HL-60 (cell line): Measurements from ENCODE around the gene ZNF48.

Experiments
- CTCF ChIP-seq: IDR thresholded peaks from one replicate; pipeline ENCODE4 v1.5.1; 2011; ENCODE audit warnings: low read length, control low read depth, inconsistent platforms; ENCODE audit not compliant: insufficient read depth
- POLR2AphosphoS5 ChIP-seq: IDR thresholded peaks from 2 replicates; pipeline ENCODE4 v1.6.1; 2012; ENCODE audit warnings: low read depth
- SPI1 ChIP-seq: IDR thresholded peaks from 2 replicates; pipeline ENCODE4 v1.6.1; 2012; ENCODE audit warnings: low read depth, mild to moderate bottlenecking, borderline replicate concordance

- TF ChIP-seq CTCF (no peak), POLR2AphosphoS5 (0 out of 2 replicates have a peak, but pooled peaks have one; percentile 21), SPI1 (no peak)
These were observed 26.5 kb upstream of the ZNF48 start for GRCh38 chr16:30368792-30369090.
